Measurements from ENCODE around the gene AGAP1. TPM values are rescaled to one million over a fixed set of nuclear protein-coding genes. Genes with fewer than 3 reads are reported as not detected.

The AGAP1 gene
- total RNA-seq, 1 donor from 2014 or later = 36.2 TPM

GRCh38 chr2:235621736-235622135 is 127.9 kb downstream of the AGAP1 start:
- H3K4me1 ChIP-seq = no peaks in the 10 kb centered on the region
- H3K27ac ChIP-seq = no peak overlapping the region
- no peaks in the 10 kb centered on the region for H3K27me3 ChIP-seq (ENCODE audit: low read depth)
- no peak for ATAC-seq
- no peak overlapping the region for H3K4me3 ChIP-seq
- TF ChIP-seq, protein P1, sequence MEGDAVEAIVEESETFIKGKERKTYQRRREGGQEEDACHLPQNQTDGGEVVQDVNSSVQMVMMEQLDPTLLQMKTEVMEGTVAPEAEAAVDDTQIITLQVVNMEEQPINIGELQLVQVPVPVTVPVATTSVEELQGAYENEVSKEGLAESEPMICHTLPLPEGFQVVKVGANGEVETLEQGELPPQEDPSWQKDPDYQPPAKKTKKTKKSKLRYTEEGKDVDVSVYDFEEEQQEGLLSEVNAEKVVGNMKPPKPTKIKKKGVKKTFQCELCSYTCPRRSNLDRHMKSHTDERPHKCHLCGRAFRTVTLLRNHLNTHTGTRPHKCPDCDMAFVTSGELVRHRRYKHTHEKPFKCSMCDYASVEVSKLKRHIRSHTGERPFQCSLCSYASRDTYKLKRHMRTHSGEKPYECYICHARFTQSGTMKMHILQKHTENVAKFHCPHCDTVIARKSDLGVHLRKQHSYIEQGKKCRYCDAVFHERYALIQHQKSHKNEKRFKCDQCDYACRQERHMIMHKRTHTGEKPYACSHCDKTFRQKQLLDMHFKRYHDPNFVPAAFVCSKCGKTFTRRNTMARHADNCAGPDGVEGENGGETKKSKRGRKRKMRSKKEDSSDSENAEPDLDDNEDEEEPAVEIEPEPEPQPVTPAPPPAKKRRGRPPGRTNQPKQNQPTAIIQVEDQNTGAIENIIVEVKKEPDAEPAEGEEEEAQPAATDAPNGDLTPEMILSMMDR (IDR thresholded peaks at IDR 0.05) = no peak
- intact Hi-C loops (cut with DNase I) = no loop called here
- no peak for DNase-seq
- H3K36me3 ChIP-seq = no peaks in the 10 kb centered on the region
- H3K9me3 ChIP-seq = no peaks in the 10 kb centered on the region

- DNase-seq (no peak), ATAC-seq (no peak)
- intact Hi-C loops (cut with DNase I) = no loop called here
Observed at GRCh38 chr2:235623111-235623510, 129.3 kb downstream of the AGAP1 start.

GRCh38 chr2:235623752-235624151 is 129.9 kb downstream of the AGAP1 start:
- no peaks in the 10 kb centered on the region for H3K27me3 ChIP-seq (ENCODE audit: low read depth)
- no peaks in the 10 kb centered on the region for H3K4me1 ChIP-seq
- DNase-seq (no peak), ATAC-seq (no peak)
- intact Hi-C loops (cut with DNase I) = no loop called here
- no peak overlapping the region for H3K27ac ChIP-seq
- TF ChIP-seq, protein P1 (IDR thresholded peaks at IDR 0.05) = no peak
- no peaks in the 10 kb centered on the region for H3K36me3 ChIP-seq
- H3K9me3 ChIP-seq = no peaks in the 10 kb centered on the region
- no peak overlapping the region for H3K4me3 ChIP-seq

More at GRCh38 chr2:235623111-235623510, 129.3 kb downstream of the AGAP1 start:
- H3K4me1 ChIP-seq = no peaks in the 10 kb centered on the region
- TF ChIP-seq, protein P1 (IDR thresholded peaks at IDR 0.05) = no peak
- H3K9me3 ChIP-seq = no peaks in the 10 kb centered on the region
- H3K4me3 ChIP-seq = no peak overlapping the region
- H3K36me3 ChIP-seq = no peaks in the 10 kb centered on the region
- no peak overlapping the region for H3K27ac ChIP-seq
- no peaks in the 10 kb centered on the region for H3K27me3 ChIP-seq (ENCODE audit: low read depth)

GRCh38 chr2:235626658-235627057 is 132.8 kb downstream of the AGAP1 start:
- H3K27ac ChIP-seq = no peak overlapping the region
- no peaks in the 10 kb centered on the region for H3K9me3 ChIP-seq
- H3K27me3 ChIP-seq (ENCODE audit: low read depth) = no peaks in the 10 kb centered on the region
- no peak for DNase-seq
- intact Hi-C loops (cut with DNase I) = no loop called here
- TF ChIP-seq, protein P1 (IDR thresholded peaks at IDR 0.05) = no peak
- H3K4me1 ChIP-seq = no peaks in the 10 kb centered on the region
- no peak overlapping the region for H3K4me3 ChIP-seq
- H3K36me3 ChIP-seq = no peaks in the 10 kb centered on the region
- no peak for ATAC-seq

DNA sequence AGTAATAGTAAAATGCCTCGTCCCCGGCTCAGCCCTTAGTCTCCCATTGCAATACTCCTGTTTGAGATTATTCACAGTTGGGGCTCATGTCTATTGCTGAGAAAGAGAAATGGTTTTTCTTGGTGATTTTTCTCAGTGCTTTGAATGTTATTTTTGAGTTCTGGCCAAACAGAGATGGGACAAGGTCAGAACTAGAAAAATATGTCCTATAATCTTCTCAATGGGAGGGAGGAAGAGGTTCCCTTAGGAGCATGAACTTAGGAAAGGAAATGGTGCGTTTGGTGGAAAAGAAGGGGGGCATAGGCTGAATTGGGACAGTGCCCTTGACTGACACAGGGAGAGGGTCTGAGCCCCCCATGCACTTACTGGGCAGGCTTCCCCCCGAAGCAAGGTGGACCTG is 133.8 kb downstream of the AGAP1 start:
- H3K27me3 ChIP-seq (ENCODE audit: low read depth) = no peaks in the 10 kb centered on the region
- no peak overlapping the region for H3K27ac ChIP-seq
- intact Hi-C loops (cut with DNase I) = no loop called here
- no peaks in the 10 kb centered on the region for H3K4me1 ChIP-seq
- H3K9me3 ChIP-seq = no peaks in the 10 kb centered on the region
- ATAC-seq (no peak), DNase-seq (no peak)
- TF ChIP-seq, protein P1 (IDR thresholded peaks at IDR 0.05) = no peak
- H3K36me3 ChIP-seq = no peaks in the 10 kb centered on the region
- H3K4me3 ChIP-seq = no peak overlapping the region

Data from lower lobe of right lung (tissue), 2 donors.